Neutrophil (primary cell): ENCODE data around the gene TNFAIP8.

Source experiments
- H3K27ac ChIP-seq: fragments of 200-600 bp; sonication (generic); 2 replicates; pipeline ENCODE4 v1.5.1; 2016; ENCODE audit warnings: mild to moderate bottlenecking, moderate library complexity
- H3K27me3 ChIP-seq: fragments of 200-600 bp; sonication (generic); 2 replicates; pipeline ENCODE4 v1.6.0; 2016; ENCODE audit warnings: mild to moderate bottlenecking
- H3K36me3 ChIP-seq: fragments of 200-600 bp; sonication (generic); 2 replicates; pipeline ENCODE4 v1.5.1; 2017
- H3K4me1 ChIP-seq, 2 experiments: fragments of 200-600 bp in 1 of 2; sonication (generic) in 1 of 2; 1 replicate in 1 of 2; 2 replicates in 1 of 2; pipeline versions ENCODE4 v1.5.1 to v1.6.1; 2013 to 2016; ENCODE audit warnings: low read depth in 1 of 2, low read length in 1 of 2, mild to moderate bottlenecking in 1 of 2, moderate library complexity in 1 of 2; ENCODE audit not compliant: control insufficient read depth in 1 of 2, insufficient read depth in 1 of 2
- H3K4me3 ChIP-seq, 2 experiments: fragments of 200-600 bp in 1 of 2; sonication (generic) in 1 of 2; 1 replicate in 1 of 2; 2 replicates in 1 of 2; pipeline ENCODE4 v1.5.1; 2013 to 2016; ENCODE audit warnings: low read depth in 1 of 2, low read length in 1 of 2, mild to moderate bottlenecking in 1 of 2, moderate library complexity in 1 of 2
- H3K9me3 ChIP-seq: fragments of 200-600 bp; sonication (generic); 2 replicates; pipeline ENCODE4 v1.5.1; 2016
- TF ChIP-seq, protein P1 (sequence below): fragments of 200-600 bp; sonication (generic); IDR thresholded peaks from 2 replicates; pipeline ENCODE4 v1.5.1; 2016; ENCODE audit warnings: antibody characterized with exemption

TNFAIP8 gene

DNA sequence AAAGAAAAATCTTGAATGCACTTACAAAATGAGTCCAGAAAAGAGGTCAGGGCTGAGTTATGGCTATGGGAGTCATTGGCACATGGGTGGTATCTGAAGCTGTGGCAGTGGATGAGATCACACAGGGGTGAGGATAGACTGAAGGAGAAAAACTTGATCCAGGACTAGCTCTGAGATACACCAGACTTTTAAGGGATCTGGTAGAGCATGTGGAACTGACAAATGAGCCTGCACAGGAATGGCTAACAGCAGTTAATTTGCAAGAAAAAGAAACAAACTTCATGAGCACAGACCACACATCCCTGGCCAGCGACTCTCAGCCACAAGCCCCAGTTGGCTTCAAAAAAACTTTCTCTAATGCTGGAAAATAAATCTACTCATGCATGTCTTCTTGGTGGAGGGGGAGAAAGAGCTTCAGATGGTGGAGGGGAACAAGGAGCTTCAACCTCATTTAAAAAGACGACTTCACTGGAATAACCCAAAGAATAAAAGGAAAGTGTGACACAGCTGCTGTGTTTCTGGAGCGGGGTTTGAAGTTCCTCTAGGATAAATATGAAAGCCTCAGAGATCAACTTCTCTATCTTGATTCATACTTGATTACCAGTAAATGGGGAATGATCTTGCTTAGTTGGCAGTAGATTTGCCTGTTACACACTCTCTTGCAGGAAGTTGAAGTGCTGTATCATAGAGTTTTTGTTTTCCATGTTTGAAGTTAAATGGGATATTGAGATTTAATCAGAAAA, 33.6 kb downstream of the TNFAIP8 start:
- no peaks in the 10 kb centered on the region for H3K9me3 ChIP-seq
- H3K36me3 ChIP-seq, result peaks cover 13% of the 10 kb centered on the region
- H3K27me3 ChIP-seq, result no peaks in the 10 kb centered on the region
- H3K4me3 ChIP-seq, result no peak overlapping the region
- peak overlapping the region; percentile 60 for H3K27ac ChIP-seq
- H3K4me1 ChIP-seq, result peaks cover 21 to 67% of the 10 kb centered on the region in 2 experiments
- TF ChIP-seq, protein P1, sequence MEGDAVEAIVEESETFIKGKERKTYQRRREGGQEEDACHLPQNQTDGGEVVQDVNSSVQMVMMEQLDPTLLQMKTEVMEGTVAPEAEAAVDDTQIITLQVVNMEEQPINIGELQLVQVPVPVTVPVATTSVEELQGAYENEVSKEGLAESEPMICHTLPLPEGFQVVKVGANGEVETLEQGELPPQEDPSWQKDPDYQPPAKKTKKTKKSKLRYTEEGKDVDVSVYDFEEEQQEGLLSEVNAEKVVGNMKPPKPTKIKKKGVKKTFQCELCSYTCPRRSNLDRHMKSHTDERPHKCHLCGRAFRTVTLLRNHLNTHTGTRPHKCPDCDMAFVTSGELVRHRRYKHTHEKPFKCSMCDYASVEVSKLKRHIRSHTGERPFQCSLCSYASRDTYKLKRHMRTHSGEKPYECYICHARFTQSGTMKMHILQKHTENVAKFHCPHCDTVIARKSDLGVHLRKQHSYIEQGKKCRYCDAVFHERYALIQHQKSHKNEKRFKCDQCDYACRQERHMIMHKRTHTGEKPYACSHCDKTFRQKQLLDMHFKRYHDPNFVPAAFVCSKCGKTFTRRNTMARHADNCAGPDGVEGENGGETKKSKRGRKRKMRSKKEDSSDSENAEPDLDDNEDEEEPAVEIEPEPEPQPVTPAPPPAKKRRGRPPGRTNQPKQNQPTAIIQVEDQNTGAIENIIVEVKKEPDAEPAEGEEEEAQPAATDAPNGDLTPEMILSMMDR, result no peak

DNA sequence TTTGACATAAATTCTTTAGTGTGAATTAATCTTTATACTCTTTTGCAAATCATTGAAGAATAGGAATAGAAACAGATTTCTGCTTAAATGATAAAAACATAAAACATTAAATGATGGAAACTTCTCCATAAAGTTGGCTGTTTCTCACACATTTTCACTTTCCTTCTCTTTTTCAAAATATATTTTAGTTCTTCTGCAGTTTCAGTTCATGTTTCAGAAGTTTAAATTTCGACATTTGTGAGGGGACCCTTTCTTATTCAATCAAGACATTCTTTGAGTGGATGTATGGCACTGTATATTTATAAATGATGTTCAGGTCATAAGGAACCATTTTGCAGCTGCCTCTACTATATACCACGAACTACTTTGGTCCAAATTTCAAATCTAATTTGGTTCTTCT, 34.6 kb downstream of the TNFAIP8 start:
- H3K4me1 ChIP-seq, result peaks cover 21 to 61% of the 10 kb centered on the region in 2 experiments
- peaks cover 21% of the 10 kb centered on the region for H3K36me3 ChIP-seq
- H3K4me3 ChIP-seq, result no peak overlapping the region
- H3K27me3 ChIP-seq, result no peaks in the 10 kb centered on the region
- no peaks in the 10 kb centered on the region for H3K9me3 ChIP-seq
- H3K27ac ChIP-seq, result peak overlapping the region; percentile 60
- TF ChIP-seq, protein P1, result no peak

DNA sequence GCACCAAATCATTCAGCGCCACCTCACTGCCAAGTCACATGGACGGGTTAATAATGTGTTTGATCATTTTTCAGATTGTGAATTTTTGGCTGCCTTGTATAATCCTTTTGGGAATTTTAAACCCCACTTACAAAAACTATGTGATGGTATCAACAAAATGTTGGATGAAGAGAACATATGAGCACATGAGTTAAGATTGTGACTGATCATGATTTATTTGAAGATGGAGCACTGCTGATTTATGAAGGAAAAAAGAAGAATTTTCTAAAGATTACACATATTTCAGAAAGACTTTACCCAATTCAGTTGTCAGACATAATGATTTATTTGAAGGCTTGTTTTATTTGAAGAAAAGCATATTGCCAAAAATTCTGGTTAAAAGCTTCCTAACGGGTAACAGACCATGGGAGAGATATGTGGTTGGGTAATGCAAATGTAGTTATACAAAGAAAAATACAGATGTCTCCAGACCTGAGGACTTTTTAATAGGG, 37.4 kb downstream of the TNFAIP8 start:
- H3K27ac ChIP-seq, result peak overlapping the region; percentile 56
- TF ChIP-seq, protein P1, result no peak
- H3K4me1 ChIP-seq, result peaks cover 33 to 55% of the 10 kb centered on the region in 2 experiments

DNA sequence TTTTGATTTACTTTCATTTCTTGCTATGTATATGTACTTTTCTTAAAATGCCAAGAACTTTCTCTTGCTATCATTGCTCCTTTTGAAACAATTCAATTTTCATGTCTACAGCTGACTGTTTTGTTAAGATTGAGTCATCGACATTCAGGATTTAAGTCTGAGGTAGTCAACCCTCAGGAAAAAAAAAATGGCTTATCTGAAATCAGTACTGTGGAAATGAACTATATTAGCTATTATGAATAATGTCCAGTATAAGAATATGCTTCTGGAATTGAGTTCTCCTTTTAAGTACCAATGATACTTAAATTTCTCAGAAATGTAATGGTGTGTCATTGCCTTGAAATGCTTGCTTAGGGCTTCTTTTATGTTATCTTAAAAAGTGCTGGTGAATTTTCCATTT, 37.9 kb downstream of the TNFAIP8 start:
- H3K36me3 ChIP-seq, result peaks cover 25% of the 10 kb centered on the region
- H3K27ac ChIP-seq, result peak overlapping the region; percentile 56
- H3K4me3 ChIP-seq, result no peak overlapping the region
- peaks cover 33 to 55% of the 10 kb centered on the region in 2 experiments for H3K4me1 ChIP-seq
- no peaks in the 10 kb centered on the region for H3K27me3 ChIP-seq
- TF ChIP-seq, protein P1, result no peak
- H3K9me3 ChIP-seq, result no peaks in the 10 kb centered on the region

More for the DNA sequence above, 37.4 kb downstream of the TNFAIP8 start:
- H3K27me3 ChIP-seq, result no peaks in the 10 kb centered on the region
- H3K36me3 ChIP-seq, result peaks cover 25% of the 10 kb centered on the region
- no peaks in the 10 kb centered on the region for H3K9me3 ChIP-seq
- no peak overlapping the region for H3K4me3 ChIP-seq

DNA sequence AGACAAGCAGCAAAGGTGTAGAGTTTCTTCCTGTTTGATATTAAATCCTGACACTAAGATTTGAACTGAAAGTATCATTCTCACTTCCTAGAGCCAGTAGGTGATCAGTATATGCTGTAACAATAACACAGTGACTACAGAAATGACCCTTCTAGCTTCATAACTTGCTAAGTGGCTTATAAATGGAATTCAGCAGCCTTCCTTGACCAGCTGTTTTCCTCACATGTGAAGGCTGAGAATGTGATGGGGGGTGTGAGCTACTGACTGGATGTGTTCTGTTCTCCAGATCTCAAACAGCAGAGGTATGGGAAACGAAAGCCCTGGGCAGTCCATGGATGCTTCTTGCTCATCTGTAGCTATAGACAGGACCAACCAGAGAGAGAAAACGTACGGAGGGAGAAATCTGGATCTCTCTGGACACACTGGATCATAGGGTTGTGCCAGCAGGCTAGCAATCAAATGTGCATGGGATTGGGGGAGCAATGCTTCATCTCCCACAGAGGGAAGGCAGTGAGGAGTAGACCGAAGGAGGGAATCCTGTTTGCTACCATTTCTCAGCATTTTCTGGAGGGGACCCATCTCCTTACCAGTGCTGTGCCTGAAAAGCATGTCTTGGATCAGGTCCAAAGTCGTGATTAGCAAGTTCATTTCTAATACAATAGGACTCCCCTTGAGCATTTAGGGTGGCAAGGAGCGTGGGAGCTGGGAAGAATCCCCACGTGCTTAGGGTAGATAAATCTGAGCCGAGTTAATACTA, 39.4 kb downstream of the TNFAIP8 start:
- H3K9me3 ChIP-seq, result no peaks in the 10 kb centered on the region
- H3K36me3 ChIP-seq, result peaks cover 25% of the 10 kb centered on the region
- peak overlapping the region; percentile 43 for H3K27ac ChIP-seq
- peaks cover 30 to 44% of the 10 kb centered on the region in 2 experiments for H3K4me1 ChIP-seq
- TF ChIP-seq, protein P1, result no peak
- no peaks in the 10 kb centered on the region for H3K27me3 ChIP-seq
- no peak overlapping the region for H3K4me3 ChIP-seq
